ENCODE data around the gene FBH1. TPM values are rescaled to one million over a fixed set of nuclear protein-coding genes. Genes with fewer than 3 reads are reported as not detected.

FBH1 gene
- total RNA-seq, 1 donor from 2014 or later, result 37.7 TPM

GRCh38 chr10:5930272-5930671 is 40.2 kb downstream of the FBH1 start:
- Histone ChIP-seq H3K36me3 (peaks cover 10% of the 10 kb centered on the region), H3K4me3 (no peak overlapping the region), H3K27me3 (no peaks in the 10 kb centered on the region), H3K27ac (no peak overlapping the region), H3K9me3 (ENCODE audit: low read depth) (no peaks in the 10 kb centered on the region), H3K79me2 (ENCODE audit: low read depth) (no peaks in the 10 kb centered on the region), H3K9ac (no peak overlapping the region), H2AFZ (replicated peaks) (no peak overlapping the region), H4K20me1 (ENCODE audit: low read depth) (no peaks in the 10 kb centered on the region), H3K4me2 (no peak overlapping the region), H3K4me1 (no peaks in the 10 kb centered on the region), H3F3A (ENCODE audit: low read depth) (no peaks in the 10 kb centered on the region)
- no peak overlapping the region for H3K4me3 Mint-ChIP-seq
- H3K27ac Mint-ChIP-seq, result no peak overlapping the region
- TF ChIP-seq EZH2phosphoT487 (IDR thresholded peaks at IDR 0.05) (no peak), EZH2 (IDR thresholded peaks at IDR 0.05) (no peak)
- TF ChIP-seq, protein P1, sequence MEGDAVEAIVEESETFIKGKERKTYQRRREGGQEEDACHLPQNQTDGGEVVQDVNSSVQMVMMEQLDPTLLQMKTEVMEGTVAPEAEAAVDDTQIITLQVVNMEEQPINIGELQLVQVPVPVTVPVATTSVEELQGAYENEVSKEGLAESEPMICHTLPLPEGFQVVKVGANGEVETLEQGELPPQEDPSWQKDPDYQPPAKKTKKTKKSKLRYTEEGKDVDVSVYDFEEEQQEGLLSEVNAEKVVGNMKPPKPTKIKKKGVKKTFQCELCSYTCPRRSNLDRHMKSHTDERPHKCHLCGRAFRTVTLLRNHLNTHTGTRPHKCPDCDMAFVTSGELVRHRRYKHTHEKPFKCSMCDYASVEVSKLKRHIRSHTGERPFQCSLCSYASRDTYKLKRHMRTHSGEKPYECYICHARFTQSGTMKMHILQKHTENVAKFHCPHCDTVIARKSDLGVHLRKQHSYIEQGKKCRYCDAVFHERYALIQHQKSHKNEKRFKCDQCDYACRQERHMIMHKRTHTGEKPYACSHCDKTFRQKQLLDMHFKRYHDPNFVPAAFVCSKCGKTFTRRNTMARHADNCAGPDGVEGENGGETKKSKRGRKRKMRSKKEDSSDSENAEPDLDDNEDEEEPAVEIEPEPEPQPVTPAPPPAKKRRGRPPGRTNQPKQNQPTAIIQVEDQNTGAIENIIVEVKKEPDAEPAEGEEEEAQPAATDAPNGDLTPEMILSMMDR (IDR thresholded peaks at IDR 0.05), result no peak
- H3K36me3 Mint-ChIP-seq, result peaks cover 36% of the 10 kb centered on the region
- no peaks in the 10 kb centered on the region for H3K4me1 Mint-ChIP-seq
- H3K27me3 Mint-ChIP-seq (ENCODE audit: insufficient read depth, low read depth), result peaks cover 2% of the 10 kb centered on the region
- H3K9me3 Mint-ChIP-seq, result no peaks in the 10 kb centered on the region
- no peak for DNase-seq (ENCODE audit: low spot score)

GRCh38 chr10:5932345-5932744 is 42.3 kb downstream of the FBH1 start:
- Mint-ChIP-seq H3K9me3 (no peaks in the 10 kb centered on the region), H3K36me3 (peaks cover 36% of the 10 kb centered on the region), H3K27me3 (ENCODE audit: insufficient read depth, low read depth) (peaks cover 2% of the 10 kb centered on the region)

DNA sequence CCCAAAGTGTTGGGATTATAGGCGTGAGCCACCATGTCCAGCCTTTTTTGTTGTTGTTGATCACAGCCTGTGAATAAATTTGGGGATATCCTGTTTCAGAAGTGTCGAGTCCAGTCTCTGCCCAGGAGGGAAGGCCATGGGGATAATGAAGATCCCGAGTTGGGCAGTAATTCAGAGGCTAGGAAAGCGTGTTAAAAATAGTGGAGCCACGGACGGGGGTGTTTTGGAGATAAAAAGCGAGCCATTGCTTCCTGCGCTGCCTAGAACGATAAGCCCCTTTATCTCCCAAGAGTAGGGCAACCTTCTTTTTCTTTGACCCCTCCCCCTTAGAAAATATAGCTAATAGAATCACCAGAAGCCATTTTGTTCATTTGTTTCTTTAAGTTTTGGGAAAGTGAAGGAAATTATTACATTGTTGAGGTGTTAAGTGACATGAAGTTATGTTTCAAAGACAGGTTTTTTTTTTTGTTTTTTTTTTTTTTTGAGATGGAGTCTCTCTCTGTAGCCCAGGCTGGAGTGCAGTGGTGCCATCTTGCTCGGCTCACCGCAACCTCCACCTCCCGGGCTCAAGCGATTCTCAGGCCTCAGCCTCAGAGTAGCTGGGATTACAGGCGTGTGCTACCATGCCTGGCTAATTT is 44.0 kb downstream of the FBH1 start:
- TF ChIP-seq EZH2 (IDR thresholded peaks at IDR 0.05), result no peak
- no peak for TF ChIP-seq EZH2phosphoT487 (IDR thresholded peaks at IDR 0.05)
- TF ChIP-seq, protein P1 (IDR thresholded peaks at IDR 0.05), result no peak
- no peaks in the 10 kb centered on the region for H3K79me2 ChIP-seq (ENCODE audit: low read depth)
- no peak overlapping the region for H2AFZ ChIP-seq (replicated peaks)
- no peaks in the 10 kb centered on the region for H4K20me1 ChIP-seq (ENCODE audit: low read depth)
- no peaks in the 10 kb centered on the region for H3F3A ChIP-seq (ENCODE audit: low read depth)
- peaks cover 39% of the 10 kb centered on the region for H3K36me3 Mint-ChIP-seq
- H3K4me2 ChIP-seq, result no peak overlapping the region
- H3K36me3 ChIP-seq, result peaks cover 5% of the 10 kb centered on the region
- no peaks in the 10 kb centered on the region for H3K27me3 ChIP-seq
- no peak overlapping the region for H3K9ac ChIP-seq
- H3K27me3 Mint-ChIP-seq (ENCODE audit: insufficient read depth, low read depth), result peaks cover 2% of the 10 kb centered on the region
- no peaks in the 10 kb centered on the region for H3K9me3 ChIP-seq (ENCODE audit: low read depth)
- no peak overlapping the region for H3K27ac Mint-ChIP-seq
- H3K9me3 Mint-ChIP-seq, result no peaks in the 10 kb centered on the region
- no peaks in the 10 kb centered on the region for H3K4me1 ChIP-seq
- H3K4me1 Mint-ChIP-seq, result no peaks in the 10 kb centered on the region
- H3K4me3 ChIP-seq, result no peak overlapping the region
- no peak overlapping the region for H3K27ac ChIP-seq
- no peak overlapping the region for H3K4me3 Mint-ChIP-seq
- no peak for DNase-seq (ENCODE audit: low spot score)

More at GRCh38 chr10:5932345-5932744, 42.3 kb downstream of the FBH1 start:
- Histone ChIP-seq H3K36me3 (peaks cover 7% of the 10 kb centered on the region), H3K79me2 (ENCODE audit: low read depth) (no peaks in the 10 kb centered on the region), H3K9me3 (ENCODE audit: low read depth) (no peaks in the 10 kb centered on the region), H3K27ac (no peak overlapping the region), H3K4me2 (no peak overlapping the region), H3F3A (ENCODE audit: low read depth) (no peaks in the 10 kb centered on the region), H3K4me1 (no peaks in the 10 kb centered on the region), H2AFZ (replicated peaks) (no peak overlapping the region), H3K4me3 (no peak overlapping the region), H3K27me3 (no peaks in the 10 kb centered on the region), H4K20me1 (ENCODE audit: low read depth) (no peaks in the 10 kb centered on the region), H3K9ac (no peak overlapping the region)
- Mint-ChIP-seq H3K4me3 (no peak overlapping the region), H3K27ac (no peak overlapping the region), H3K4me1 (no peaks in the 10 kb centered on the region)
- no peak for TF ChIP-seq EZH2 (IDR thresholded peaks at IDR 0.05)
- TF ChIP-seq, protein P1 (IDR thresholded peaks at IDR 0.05), result no peak
- TF ChIP-seq EZH2phosphoT487 (IDR thresholded peaks at IDR 0.05), result no peak
- no peak for DNase-seq (ENCODE audit: low spot score)

All from neural progenitor cell (in vitro differentiated cells).